ENCODE data around the gene TMEM259. TPM values are rescaled to one million over a fixed set of nuclear protein-coding genes. Genes with fewer than 3 reads are reported as not detected.

TMEM259 gene
- total RNA-seq, 2 experiments from 2014 or later = 388 to 390 TPM

GRCh38 chr19:1047696-1048147, 26.8 kb upstream of the TMEM259 start:
- peaks cover 8% of the 10 kb centered on the region for H3K4me1 Mint-ChIP-seq (ENCODE audit: low read depth)
- H3K36me3 ChIP-seq (ENCODE audit: insufficient read depth, low read length) = peaks cover 43% of the 10 kb centered on the region
- POLR2A ChIA-PET = interaction anchor here (0.9 to 1.5 kb wide), 3 partner anchors 19 to 40 kb away, joined by 3 to 6 read pairs (median 4); partner anchors contain the start of genes ARHGAP45 and RNU6-2

GRCh38 chr19:1046836-1047695, 26.1 kb upstream of the TMEM259 start:
- Histone ChIP-seq H3K9me3 (ENCODE audit: control insufficient read depth in 1 of 2, insufficient read depth in 1 of 2, low read length in 2 of 2) (no peaks in the 10 kb centered on the region), H3K36me3 (ENCODE audit: insufficient read depth, low read length) (peaks cover 50% of the 10 kb centered on the region), H3K27ac (ENCODE audit: low read depth in 1 of 2, low read length in 2 of 2) (no peak overlapping the region), H3K4me1 (ENCODE audit: insufficient read depth, low read length) (peaks cover 44% of the 10 kb centered on the region), H3K4me3 (ENCODE audit: low read length) (no peak overlapping the region), H3K27me3 (ENCODE audit: control insufficient read depth in 1 of 2, insufficient read depth in 2 of 2, low read length in 2 of 2) (no peaks in the 10 kb centered on the region)
- intact Hi-C loops (cut with DNase I, micrococcal nuclease) = no loop called here
- Mint-ChIP-seq H3K4me3 (no peak overlapping the region), H3K27me3 (no peaks in the 10 kb centered on the region), H3K27ac (no peak overlapping the region), H3K4me1 (ENCODE audit: low read depth) (peaks cover 6% of the 10 kb centered on the region), H3K36me3 (ENCODE audit: low read depth) (peaks cover 27% of the 10 kb centered on the region), H3K9me3 (no peaks in the 10 kb centered on the region)
- ATAC-seq (ENCODE audit: poor library complexity) (no peak), DNase-seq (peak in 1 of 14 experiments; percentile 67)
- POLR2A ChIA-PET = interaction anchor here (0.9 to 1.5 kb wide), 2 partner anchors 26 to 41 kb away, joined by 3 to 4 read pairs; partner anchors contain the start of gene RNU6-2
- TF ChIP-seq CTCF (IDR thresholded peaks at IDR 0.05) = no peak
- CTCF ChIA-PET = interaction anchor here (1.6 kb wide), 1 partner anchor 18 kb away, joined by 4 read pairs; no protein-coding TSS in a partner anchor

More at GRCh38 chr19:1047696-1048147, 26.8 kb upstream of the TMEM259 start:
- ATAC-seq (ENCODE audit: poor library complexity) (no peak), DNase-seq (no peak)
- Mint-ChIP-seq H3K36me3 (ENCODE audit: low read depth) (peaks cover 25% of the 10 kb centered on the region), H3K9me3 (no peaks in the 10 kb centered on the region), H3K27me3 (no peaks in the 10 kb centered on the region), H3K27ac (no peak overlapping the region), H3K4me3 (no peak overlapping the region)
- Histone ChIP-seq H3K27ac (ENCODE audit: low read depth in 1 of 2, low read length in 2 of 2) (no peak overlapping the region), H3K27me3 (ENCODE audit: control insufficient read depth in 1 of 2, insufficient read depth in 2 of 2, low read length in 2 of 2) (no peaks in the 10 kb centered on the region), H3K9me3 (ENCODE audit: control insufficient read depth in 1 of 2, insufficient read depth in 1 of 2, low read length in 2 of 2) (no peaks in the 10 kb centered on the region), H3K4me1 (ENCODE audit: insufficient read depth, low read length) (peaks cover 40% of the 10 kb centered on the region), H3K4me3 (ENCODE audit: low read length) (no peak overlapping the region)
- CTCF ChIA-PET = interaction anchor here (0.7 to 1.6 kb wide), 2 partner anchors 17 to 1914 kb away, joined by 3 to 4 read pairs; no protein-coding TSS in a partner anchor
- TF ChIP-seq CTCF (IDR thresholded peaks at IDR 0.05) = no peak
- intact Hi-C loops (cut with DNase I, micrococcal nuclease) = no loop called here

- no peak for TF ChIP-seq CTCF (IDR thresholded peaks at IDR 0.05)
- Histone ChIP-seq H3K27ac (ENCODE audit: low read depth in 1 of 2, low read length in 2 of 2) (no peak overlapping the region), H3K36me3 (ENCODE audit: insufficient read depth, low read length) (peaks cover 54% of the 10 kb centered on the region), H3K27me3 (ENCODE audit: control insufficient read depth in 1 of 2, insufficient read depth in 2 of 2, low read length in 2 of 2) (no peaks in the 10 kb centered on the region), H3K9me3 (ENCODE audit: control insufficient read depth in 1 of 2, insufficient read depth in 1 of 2, low read length in 2 of 2) (no peaks in the 10 kb centered on the region), H3K4me1 (ENCODE audit: insufficient read depth, low read length) (peaks cover 50% of the 10 kb centered on the region), H3K4me3 (ENCODE audit: low read length) (no peak overlapping the region)
- Mint-ChIP-seq H3K9me3 (no peaks in the 10 kb centered on the region), H3K36me3 (ENCODE audit: low read depth) (peaks cover 20% of the 10 kb centered on the region), H3K4me3 (no peak overlapping the region), H3K4me1 (ENCODE audit: low read depth) (peaks cover 7% of the 10 kb centered on the region), H3K27ac (no peak overlapping the region), H3K27me3 (no peaks in the 10 kb centered on the region)
- intact Hi-C loops (cut with DNase I, micrococcal nuclease) = no loop called here
- DNase-seq (peak in 2 of 14 experiments; percentile 5 to 37), ATAC-seq (ENCODE audit: poor library complexity) (no peak)
- ChIA-PET CTCF (no interaction called here), POLR2A (no interaction called here)
Observed at GRCh38 chr19:1046117-1046626, 25.2 kb upstream of the TMEM259 start.

All from CD4-positive, alpha-beta T cell (primary cell).